Measurements from ENCODE around the gene CDK5. TPM values are rescaled to one million over a fixed set of nuclear protein-coding genes. Genes with fewer than 3 reads are reported as not detected.
"Not testable (repeated sequence)": the region's sequence is repeated elsewhere in the genome, so short reads cannot be mapped to it uniquely, and the experiment has no call there.

The CDK5 gene
- total RNA-seq, 2 experiments from 2014 or later = 26.0 to 26.9 TPM

- peaks cover 28% of the 10 kb centered on the region for H3K4me1 Mint-ChIP-seq
- peak within 1 kb of the TSS; percentile 96 for H3K27ac Mint-ChIP-seq
- H3K36me3 Mint-ChIP-seq (ENCODE audit: low read depth) = peaks cover 2% of the 10 kb centered on the region
- DNase-seq = peak; percentile 100
- no peaks in the 10 kb centered on the region for H3K9me3 Mint-ChIP-seq
- ChIA-PET CTCF (interaction anchor here (0.6 to 3.2 kb wide), 16 partner anchors 11 to 661 kb away, joined by 3 to 35 read pairs (median 4); partner anchors contain the start of genes CDK5 and FASTK), POLR2A (interaction anchor here (0.6 to 1.2 kb wide), 3 partner anchors 9 to 20 kb away, joined by 3 read pairs; no protein-coding TSS in a partner anchor)
- H3K27me3 Mint-ChIP-seq = no peaks in the 10 kb centered on the region
- H3K4me3 Mint-ChIP-seq = peak within 1 kb of the TSS; percentile 88
Measured at GRCh38 chr7:151028131-151028947, 29.4 kb downstream of the CDK5 start, which contains the start of gene ABCB8. TSS of gene ABCB8 (plus strand) at chr7:151028450. CDS start at chr7:151028516, 66 bp downstream.

GRCh38 chr7:151027728-151028130 is 30.0 kb downstream of the CDK5 start:
- H3K4me3 Mint-ChIP-seq = peak overlapping the region; percentile 88
- H3K27ac Mint-ChIP-seq = peak overlapping the region; percentile 96
- peaks cover 28% of the 10 kb centered on the region for H3K4me1 Mint-ChIP-seq
- ChIA-PET POLR2A (interaction anchor here (1.2 kb wide), 1 partner anchor 19 kb away, joined by 3 read pairs; no protein-coding TSS in a partner anchor), CTCF (interaction anchor here (1.1 to 3.2 kb wide), 12 partner anchors 10 to 83 kb away, joined by 3 to 35 read pairs (median 4); partner anchors contain the start of gene CDK5)
- DNase-seq; H3K36me3 Mint-ChIP-seq (ENCODE audit: low read depth); H3K27me3 Mint-ChIP-seq; H3K9me3 Mint-ChIP-seq: not testable (repeated sequence)

GRCh38 chr7:151026771-151027727 is 30.6 kb downstream of the CDK5 start:
- peaks cover 28% of the 10 kb centered on the region for H3K4me1 Mint-ChIP-seq
- CTCF ChIA-PET = interaction anchor here (0.7 to 3.2 kb wide), 4 partner anchors 9 to 18 kb away, joined by 3 to 35 read pairs (median 6); no protein-coding TSS in a partner anchor
- POLR2A ChIA-PET = interaction anchor here (1.2 kb wide), 1 partner anchor 19 kb away, joined by 3 read pairs; no protein-coding TSS in a partner anchor
- H3K36me3 Mint-ChIP-seq (ENCODE audit: low read depth); H3K27me3 Mint-ChIP-seq; DNase-seq; H3K9me3 Mint-ChIP-seq: not testable (repeated sequence)
- H3K4me3 Mint-ChIP-seq = peak overlapping the region; percentile 88
- H3K27ac Mint-ChIP-seq = peak overlapping the region; percentile 96

GRCh38 chr7:151025924-151026671 is 31.6 kb downstream of the CDK5 start:
- no peak overlapping the region for H3K4me3 Mint-ChIP-seq
- CTCF ChIA-PET = interaction anchor here (0.6 to 3.2 kb wide), 6 partner anchors 8 to 81 kb away, joined by 3 to 35 read pairs (median 4); no protein-coding TSS in a partner anchor
- peaks cover 28% of the 10 kb centered on the region for H3K4me1 Mint-ChIP-seq
- DNase-seq = no peak
- POLR2A ChIA-PET = no interaction called here
- peak overlapping the region; percentile 96 for H3K27ac Mint-ChIP-seq
- peaks cover 2% of the 10 kb centered on the region for H3K36me3 Mint-ChIP-seq (ENCODE audit: low read depth)
- no peaks in the 10 kb centered on the region for H3K9me3 Mint-ChIP-seq
- peaks cover 4% of the 10 kb centered on the region for H3K27me3 Mint-ChIP-seq

GRCh38 chr7:151024435-151025056 is 33.2 kb downstream of the CDK5 start, which contains the start of gene ATG9B:
TSS of gene ATG9B (minus strand) at chr7:151024494. CDS start at chr7:151024423, 71 bp downstream.
- H3K4me1 Mint-ChIP-seq = peaks cover 26% of the 10 kb centered on the region
- peaks cover 18% of the 10 kb centered on the region for H3K27me3 Mint-ChIP-seq
- CTCF ChIA-PET = interaction anchor here (1.2 to 8.5 kb wide), 3 partner anchors 9 to 15 kb away, joined by 3 to 79 read pairs (median 5); no protein-coding TSS in a partner anchor
- peak within 1 kb of the TSS; percentile 13 for H3K27ac Mint-ChIP-seq
- no peaks in the 10 kb centered on the region for H3K9me3 Mint-ChIP-seq
- no peak within 1 kb of the TSS for H3K4me3 Mint-ChIP-seq
- peaks cover 2% of the 10 kb centered on the region for H3K36me3 Mint-ChIP-seq (ENCODE audit: low read depth)
- no peak for DNase-seq
- POLR2A ChIA-PET = no interaction called here

GRCh38 chr7:151023232-151023631 is 34.5 kb downstream of the CDK5 start:
- H3K36me3 Mint-ChIP-seq (ENCODE audit: low read depth) = peaks cover 3% of the 10 kb centered on the region
- H3K9me3 Mint-ChIP-seq = no peaks in the 10 kb centered on the region
- peaks cover 28% of the 10 kb centered on the region for H3K4me1 Mint-ChIP-seq
- DNase-seq = no peak
- POLR2A ChIA-PET = no interaction called here
- H3K27ac Mint-ChIP-seq = no peak overlapping the region
- no peak overlapping the region for H3K4me3 Mint-ChIP-seq
- CTCF ChIA-PET = interaction anchor here (1.2 to 8.5 kb wide), 3 partner anchors 10 to 14 kb away, joined by 3 to 79 read pairs (median 5); no protein-coding TSS in a partner anchor
- peaks cover 27% of the 10 kb centered on the region for H3K27me3 Mint-ChIP-seq

- no peak for DNase-seq
- Mint-ChIP-seq H3K36me3 (ENCODE audit: low read depth) (peaks cover 5% of the 10 kb centered on the region), H3K4me3 (no peak overlapping the region), H3K9me3 (no peaks in the 10 kb centered on the region), H3K27me3 (peaks cover 33% of the 10 kb centered on the region), H3K27ac (no peak overlapping the region), H3K4me1 (peaks cover 41% of the 10 kb centered on the region)
- CTCF ChIA-PET = interaction anchor here (2.0 to 8.5 kb wide), 4 partner anchors 8 to 90 kb away, joined by 8 to 79 read pairs (median 28); partner anchors contain the start of gene ABCB8
- POLR2A ChIA-PET = no interaction called here
Measured at GRCh38 chr7:151020231-151020630, 37.5 kb downstream of the CDK5 start.

- Mint-ChIP-seq H3K9me3 (no peaks in the 10 kb centered on the region), H3K4me3 (peak overlapping the region; percentile 43), H3K27ac (no peak overlapping the region), H3K4me1 (peaks cover 52% of the 10 kb centered on the region), H3K27me3 (peaks cover 33% of the 10 kb centered on the region), H3K36me3 (ENCODE audit: low read depth) (peaks cover 13% of the 10 kb centered on the region)
- CTCF ChIA-PET = interaction anchor here (0.8 to 8.5 kb wide), 20 partner anchors 9 to 690 kb away, joined by 3 to 79 read pairs (median 5); partner anchors contain the start of genes ABCB8 and ASIC3
- POLR2A ChIA-PET = interaction anchor here (0.8 kb wide), 1 partner anchor 10 kb away, joined by 3 read pairs; no protein-coding TSS in a partner anchor
- no peak for DNase-seq
Measured at GRCh38 chr7:151019130-151019447, 38.6 kb downstream of the CDK5 start.

GRCh38 chr7:151018421-151019129 is 39.1 kb downstream of the CDK5 start:
- H3K4me3 Mint-ChIP-seq = peak overlapping the region; percentile 64
- peaks cover 56% of the 10 kb centered on the region for H3K4me1 Mint-ChIP-seq
- POLR2A ChIA-PET = interaction anchor here (0.8 kb wide), 1 partner anchor 10 kb away, joined by 3 read pairs; no protein-coding TSS in a partner anchor
- peak overlapping the region; percentile 76 for H3K27ac Mint-ChIP-seq
- H3K36me3 Mint-ChIP-seq (ENCODE audit: low read depth) = peaks cover 14% of the 10 kb centered on the region
- DNase-seq = peak; percentile 30
- H3K9me3 Mint-ChIP-seq = no peaks in the 10 kb centered on the region
- H3K27me3 Mint-ChIP-seq = peaks cover 33% of the 10 kb centered on the region
- CTCF ChIA-PET = interaction anchor here (0.6 to 8.5 kb wide), 28 partner anchors 7 to 544 kb away, joined by 3 to 79 read pairs (median 4); partner anchors contain the start of genes ABCB8 and ASIC3

- POLR2A ChIA-PET = no interaction called here
- peaks cover 14% of the 10 kb centered on the region for H3K36me3 Mint-ChIP-seq (ENCODE audit: low read depth)
- peaks cover 60% of the 10 kb centered on the region for H3K4me1 Mint-ChIP-seq
- H3K9me3 Mint-ChIP-seq = no peaks in the 10 kb centered on the region
- peaks cover 33% of the 10 kb centered on the region for H3K27me3 Mint-ChIP-seq
- DNase-seq = peak; percentile 77
- peak overlapping the region; percentile 76 for H3K27ac Mint-ChIP-seq
- H3K4me3 Mint-ChIP-seq = peak overlapping the region; percentile 64
- CTCF ChIA-PET = interaction anchor here (0.5 to 8.5 kb wide), 28 partner anchors 8 to 544 kb away, joined by 3 to 79 read pairs (median 4); partner anchors contain the start of genes ABCB8 and ASIC3
Measured at GRCh38 chr7:151017953-151018420, 39.7 kb downstream of the CDK5 start.

All from activated CD4-positive, alpha-beta T cell treated with anti-CD3 and anti-CD28 coated beads, Interleukin-2, amount 10 ng/mL, durations not matched to agents 7 days and 5 days (primary cell).